HG03432 (cell line): ENCODE results near the gene RPIA.
"Not testable (repeated sequence)": the region's sequence is repeated elsewhere in the genome, so short reads cannot be mapped to it uniquely, and the experiment has no call there.

ENCODE experiments used
- ATAC-seq: cut with Tn5 transposase; IDR thresholded peaks from one replicate; pipeline ENCODE4 v1.9.1; 2021; ENCODE audit warnings: mild to moderate bottlenecking, moderate library complexity; ENCODE audit not compliant: unreplicated experiment

The RPIA gene

DNA sequence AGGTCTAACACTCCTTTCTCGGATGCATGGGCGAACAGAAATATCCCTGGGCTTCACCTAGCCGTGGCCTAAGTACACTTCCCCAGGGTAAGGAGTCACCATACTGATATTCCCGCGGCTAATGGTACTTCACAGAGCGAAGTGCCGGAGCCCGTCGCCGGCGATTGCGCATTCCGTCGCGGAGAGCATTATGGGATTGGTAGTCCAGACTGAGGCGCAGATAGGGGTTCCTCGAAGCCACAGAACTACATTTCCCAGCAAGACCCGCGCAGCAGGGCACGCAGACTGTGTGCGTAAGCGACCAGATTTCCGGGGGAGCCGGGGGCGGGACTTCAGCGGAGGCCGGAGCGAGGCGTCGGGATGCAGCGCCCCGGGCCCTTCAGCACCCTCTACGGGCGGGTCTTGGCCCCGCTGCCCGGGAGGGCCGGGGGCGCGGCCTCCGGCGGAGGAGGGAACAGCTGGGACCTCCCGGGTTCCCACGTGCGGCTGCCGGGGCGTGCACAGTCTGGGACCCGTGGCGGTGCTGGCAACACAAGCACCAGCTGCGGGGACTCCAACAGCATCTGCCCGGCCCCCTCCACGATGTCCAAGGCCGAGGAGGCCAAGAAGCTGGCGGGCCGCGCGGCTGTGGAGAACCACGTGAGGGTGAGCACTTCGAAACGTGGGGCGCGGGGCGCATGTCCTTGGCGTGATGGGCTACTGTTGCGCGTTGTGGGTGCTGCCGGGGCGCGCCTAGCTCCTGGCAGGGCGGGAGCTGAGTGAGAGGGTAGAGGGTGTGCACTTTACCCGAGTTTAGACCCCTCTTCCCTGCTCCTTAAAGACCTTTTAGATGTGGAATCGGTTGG lies at the start of gene RPIA:
Gene RPIA (plus strand): TSS at position 335 of the 845 bp plus-strand sequence. CDS start 26 bp downstream, at position 361.
- ATAC-seq = peak; percentile 98

DNA sequence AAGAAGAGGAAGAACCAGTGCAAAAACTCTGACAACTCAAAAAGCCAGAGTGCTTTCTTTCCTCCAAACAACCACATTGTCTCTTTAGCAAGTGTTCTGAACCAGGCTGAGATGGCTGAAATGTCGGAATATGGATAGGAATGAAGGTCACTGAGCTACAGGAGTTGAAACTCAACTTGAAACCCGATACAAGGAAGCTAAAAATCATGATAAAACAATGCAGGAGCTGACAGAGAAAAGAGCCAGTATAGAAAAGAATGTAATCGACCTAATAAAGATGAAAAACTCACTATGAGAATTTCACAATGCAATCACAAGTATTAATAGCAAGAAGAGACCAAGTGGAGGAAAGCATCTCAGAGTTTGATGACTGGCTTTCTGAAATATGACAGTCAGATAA lies 49.2 kb upstream of the RPIA start:
- no peak for ATAC-seq

DNA sequence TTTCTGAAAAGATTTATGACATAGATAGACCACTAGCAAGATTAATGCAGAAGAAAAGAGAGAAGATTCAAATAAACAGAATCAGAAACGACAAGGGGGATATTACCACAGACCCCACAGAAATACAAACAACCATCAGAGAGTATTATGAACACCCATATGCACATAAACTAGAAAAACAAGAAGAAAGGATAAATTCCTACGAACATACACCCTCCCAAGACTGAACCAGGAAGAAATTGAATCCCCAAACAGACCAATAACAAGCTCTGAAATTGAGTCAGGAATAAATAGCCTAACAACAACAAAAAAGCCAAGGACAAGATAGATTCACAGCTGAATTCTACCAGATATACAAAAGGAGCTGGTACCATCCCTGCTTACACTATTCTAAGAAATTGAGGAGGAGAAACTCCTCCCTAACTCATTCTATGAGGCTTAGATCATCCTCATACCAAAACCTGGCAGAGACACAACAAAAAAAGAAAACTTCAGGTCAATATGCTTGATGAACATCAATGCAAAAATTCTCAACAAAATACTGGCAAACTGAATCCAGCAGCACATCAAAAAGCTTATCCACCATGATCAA lies 46.1 kb upstream of the RPIA start:
- ATAC-seq = not testable (repeated sequence)

DNA sequence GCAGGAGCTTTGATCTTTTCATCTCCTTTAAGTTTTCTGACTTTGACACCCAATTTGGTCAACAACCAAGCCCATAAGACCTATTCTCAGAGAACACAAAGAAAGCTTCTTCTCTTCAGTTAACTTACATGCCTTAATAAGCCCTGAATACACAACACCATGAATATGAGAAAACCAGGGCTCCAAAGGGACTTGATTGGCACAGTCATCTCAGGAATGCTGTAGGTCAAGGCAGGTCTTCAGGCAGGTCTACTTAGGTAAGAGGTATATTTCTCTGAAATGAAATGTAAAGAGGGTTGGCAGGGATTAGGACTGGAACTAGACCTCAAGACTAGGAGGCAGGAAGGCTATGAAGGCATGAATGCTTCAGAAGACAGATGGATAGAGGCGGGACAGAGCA lies 39.8 kb upstream of the RPIA start:
- ATAC-seq = no peak

DNA sequence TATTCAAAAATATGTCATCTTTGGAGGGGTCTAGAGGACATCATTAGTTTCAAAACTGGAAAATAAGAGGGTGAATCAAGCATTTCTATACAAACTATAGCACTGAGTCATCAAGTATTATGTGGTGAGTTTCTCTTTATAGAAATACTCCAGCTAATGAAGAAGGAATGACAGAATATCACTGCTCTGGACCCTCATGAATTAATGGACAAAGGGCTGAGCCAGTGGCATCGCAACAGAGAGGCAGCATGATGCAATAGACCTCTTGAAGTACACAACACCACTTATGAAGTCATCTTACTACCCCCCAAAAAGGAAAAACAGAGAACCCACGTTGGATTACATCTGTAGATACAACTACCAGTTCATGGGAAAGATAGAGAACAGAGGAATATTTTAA lies 36.8 kb upstream of the RPIA start:
- ATAC-seq = no peak

DNA sequence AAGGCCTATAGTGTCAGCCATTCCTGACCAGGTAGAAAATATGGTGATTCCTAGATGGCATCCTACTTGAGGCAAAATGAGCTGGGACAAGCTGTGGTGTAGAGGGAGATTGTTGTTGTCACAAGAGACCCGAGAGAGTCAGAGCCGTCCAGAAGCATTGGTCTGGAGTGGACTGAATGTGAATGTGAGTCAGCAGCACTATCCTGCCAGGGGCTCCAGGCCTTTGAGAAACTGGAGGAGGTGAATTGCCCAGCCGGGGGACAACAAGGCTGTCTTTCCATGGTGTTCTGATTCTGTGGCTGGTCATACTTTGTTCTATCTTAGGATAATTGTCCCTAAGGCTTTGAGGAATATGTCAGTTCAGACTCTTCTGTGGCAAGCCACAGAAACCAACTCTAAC lies 34.8 kb upstream of the RPIA start:
- ATAC-seq = no peak

DNA sequence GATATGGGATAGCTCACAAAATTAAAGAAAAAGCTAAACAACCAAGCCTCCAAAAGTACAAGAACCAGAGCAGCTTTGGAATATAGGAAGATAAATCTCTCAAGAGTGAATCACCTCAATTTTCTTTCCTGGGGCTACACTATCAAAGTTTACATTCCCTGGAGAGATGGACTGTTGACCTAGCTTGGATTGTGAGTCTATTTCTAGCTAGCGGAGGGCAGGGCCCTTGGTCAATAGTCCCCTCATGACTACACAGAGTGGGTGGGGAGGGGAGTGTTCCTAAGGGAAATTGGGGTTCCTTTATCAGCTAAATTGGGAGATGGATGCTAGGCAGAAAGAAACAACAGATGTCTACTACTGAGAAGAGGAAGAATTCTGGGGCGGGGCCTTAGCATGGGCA lies 34.3 kb upstream of the RPIA start:
- no peak for ATAC-seq

DNA sequence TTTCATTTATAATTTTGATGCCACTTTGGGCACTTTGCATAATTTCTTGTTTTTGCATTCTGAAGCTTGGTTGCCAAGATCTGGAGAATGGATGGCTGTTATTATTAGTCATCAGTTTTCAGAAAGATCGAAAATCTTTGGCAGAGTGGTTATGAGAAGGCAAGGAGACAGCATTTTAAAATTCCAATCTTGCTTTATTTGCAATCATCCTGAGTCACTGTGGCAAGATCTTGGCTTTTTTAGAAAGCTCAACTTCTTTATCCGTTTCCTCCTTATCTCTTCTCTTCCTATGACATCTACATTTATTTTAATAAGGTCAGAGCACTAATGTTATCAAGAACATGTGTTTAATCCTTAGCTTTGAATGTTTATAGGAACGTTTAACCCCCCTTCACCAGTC lies 33.1 kb upstream of the RPIA start:
- ATAC-seq = no peak

DNA sequence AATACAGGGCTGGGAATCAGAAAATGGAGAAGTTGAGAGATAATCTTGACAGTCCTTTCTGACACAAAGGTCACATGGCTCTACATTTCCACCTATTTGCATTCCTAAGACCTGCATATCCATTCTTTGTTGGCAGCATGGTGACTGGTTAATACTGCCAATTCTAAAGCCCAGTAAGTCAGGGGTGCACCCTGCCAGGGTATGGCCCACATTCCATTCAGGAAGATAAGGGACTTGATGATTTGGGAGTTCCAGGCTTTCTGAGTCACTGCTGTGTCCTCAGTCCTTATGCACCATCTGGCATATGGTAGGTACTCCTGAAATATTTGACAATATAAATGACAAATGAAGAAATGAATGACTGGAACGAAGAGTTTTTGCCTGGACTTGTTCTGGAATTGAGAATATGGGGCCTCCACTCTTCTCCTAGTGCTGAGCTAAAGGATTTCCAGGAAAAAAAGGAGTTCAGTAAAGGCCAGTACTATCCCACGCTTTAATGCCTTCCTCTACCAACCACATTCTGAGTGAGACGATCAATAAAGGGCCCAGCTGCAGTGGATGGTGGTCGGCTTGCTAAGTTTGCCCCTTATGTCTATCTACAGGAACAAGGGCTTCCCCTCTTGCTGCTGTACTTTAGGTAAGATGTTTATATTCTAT lies 32.5 kb upstream of the RPIA start:
- ATAC-seq = no peak

DNA sequence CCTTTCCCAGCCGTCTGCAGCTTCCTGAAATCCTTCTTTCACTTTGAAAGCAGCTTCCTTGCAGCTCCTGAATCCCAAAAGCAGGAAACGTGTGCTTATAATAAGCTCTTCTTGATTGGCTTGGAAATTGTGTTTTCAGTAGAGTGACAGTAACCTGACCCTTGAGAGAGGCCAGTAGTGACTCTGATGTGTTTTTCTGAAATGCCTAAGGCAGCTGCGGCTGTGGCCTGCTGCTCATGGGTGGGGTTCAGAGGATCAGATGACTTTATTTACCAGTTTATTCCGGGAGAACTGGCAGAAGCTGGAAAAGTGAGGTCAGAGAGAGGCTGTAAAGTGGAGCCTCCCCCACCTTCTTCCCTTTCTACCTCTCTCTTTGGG lies 31.9 kb upstream of the RPIA start:
- no peak for ATAC-seq

DNA sequence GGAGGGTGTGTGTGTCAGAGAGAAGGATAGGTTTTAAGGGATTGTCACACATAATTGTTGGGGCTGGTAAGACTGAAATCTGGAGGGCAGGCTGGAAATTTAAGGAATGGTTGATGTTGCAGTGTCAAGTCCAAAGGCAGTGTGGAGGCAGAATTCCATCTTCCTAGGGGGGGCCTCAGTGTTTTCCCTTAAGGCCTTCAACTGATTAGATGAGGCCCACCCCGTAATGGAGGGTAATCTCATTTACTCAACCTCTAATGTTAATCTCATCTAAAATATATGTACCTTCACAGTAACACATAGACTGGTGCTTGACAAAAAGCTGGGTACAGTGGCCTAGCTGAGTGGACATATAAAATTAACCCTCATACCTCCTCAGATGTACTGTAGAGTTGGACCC lies 30.9 kb upstream of the RPIA start:
- no peak for ATAC-seq

DNA sequence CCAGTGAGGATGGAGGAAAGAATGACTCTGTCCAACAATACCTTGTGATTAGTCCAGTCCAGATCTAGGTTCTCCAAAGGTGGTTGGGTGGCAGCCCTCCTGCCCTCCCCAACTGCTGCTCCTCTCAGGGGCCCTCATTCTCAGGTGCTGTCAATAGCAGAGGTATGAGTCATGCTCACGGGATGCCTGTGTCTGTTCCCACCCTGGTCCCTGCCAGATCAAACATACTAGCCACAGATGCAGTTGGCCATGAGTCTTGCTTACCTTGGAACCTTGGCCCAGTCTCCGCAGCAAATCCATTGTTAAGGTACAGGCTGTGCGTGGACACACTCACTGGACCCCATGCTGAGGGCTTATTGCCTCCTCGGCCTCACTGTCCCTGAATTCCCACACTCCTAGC lies 24.9 kb upstream of the RPIA start:
- no peak for ATAC-seq

DNA sequence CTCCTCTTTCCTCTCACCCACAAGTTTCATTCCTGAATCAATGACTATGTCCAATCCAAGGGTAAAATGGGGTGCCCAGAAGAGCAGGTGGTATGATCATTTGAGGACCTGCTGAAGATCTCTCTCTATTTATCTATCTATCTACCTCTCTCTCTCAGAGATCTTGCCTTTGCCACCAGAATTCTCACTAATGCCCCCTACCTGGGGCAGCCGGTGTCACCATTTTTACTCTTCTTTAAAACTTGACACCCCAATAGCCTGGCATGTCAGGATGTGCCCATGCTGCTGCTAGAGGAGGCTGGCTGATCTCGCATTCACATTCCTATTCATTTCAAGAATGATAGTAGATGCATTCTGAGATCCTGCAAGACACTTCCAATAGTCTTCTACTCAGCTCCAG lies 24.3 kb upstream of the RPIA start:
- ATAC-seq = no peak

DNA sequence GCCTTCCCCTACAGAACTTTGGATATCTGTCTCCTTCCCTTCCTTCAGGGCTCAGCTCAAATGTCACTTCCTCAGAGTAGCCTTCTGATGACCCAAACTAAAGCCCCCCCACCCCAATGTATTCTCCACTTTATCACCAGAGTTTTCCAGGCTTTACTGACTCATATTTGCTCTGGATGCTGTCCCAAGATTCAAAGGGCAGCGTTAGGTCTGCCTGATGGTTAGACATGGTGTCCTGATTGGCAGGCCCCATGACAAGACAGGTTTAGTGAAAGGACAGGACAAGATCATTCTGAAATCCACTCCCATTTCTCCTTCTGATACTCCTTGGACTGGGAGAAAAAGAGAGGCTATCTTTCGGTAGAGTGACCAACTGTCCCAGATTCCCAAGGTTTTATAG lies 22.6 kb upstream of the RPIA start:
- ATAC-seq = no peak

DNA sequence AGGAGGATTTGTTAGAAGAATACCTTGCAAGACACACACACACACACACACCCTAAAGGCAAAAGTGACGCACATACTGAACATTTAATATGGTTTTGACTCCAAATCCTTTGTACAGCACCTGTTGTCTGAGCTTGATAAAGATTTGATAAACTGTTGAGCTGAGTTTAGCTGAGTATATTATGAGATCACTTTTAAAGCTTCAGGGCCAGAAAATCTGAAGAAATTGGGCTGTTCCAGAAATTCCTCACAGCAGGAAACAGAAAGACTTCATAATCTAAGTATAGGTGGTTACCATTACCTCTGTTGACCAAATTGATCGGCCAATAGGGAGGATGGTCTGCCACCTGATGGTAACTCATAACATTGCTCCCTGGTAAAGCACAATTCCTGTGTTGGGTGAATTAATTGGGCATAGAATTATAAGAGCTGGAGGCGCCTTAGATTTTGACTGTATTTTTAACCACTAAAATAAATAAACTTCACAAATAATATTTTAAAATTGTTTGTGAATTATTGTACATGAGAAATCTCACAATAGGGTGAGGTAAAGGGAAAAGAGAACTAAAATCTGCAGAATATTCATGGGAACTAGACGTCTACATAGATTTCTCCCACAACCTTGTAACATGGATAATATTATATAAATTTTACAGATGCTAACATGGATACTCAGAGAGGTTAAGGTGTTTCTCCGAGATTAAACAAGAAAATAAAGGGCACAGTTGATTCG lies 21.8 kb upstream of the RPIA start:
- peak; percentile 83 for ATAC-seq

DNA sequence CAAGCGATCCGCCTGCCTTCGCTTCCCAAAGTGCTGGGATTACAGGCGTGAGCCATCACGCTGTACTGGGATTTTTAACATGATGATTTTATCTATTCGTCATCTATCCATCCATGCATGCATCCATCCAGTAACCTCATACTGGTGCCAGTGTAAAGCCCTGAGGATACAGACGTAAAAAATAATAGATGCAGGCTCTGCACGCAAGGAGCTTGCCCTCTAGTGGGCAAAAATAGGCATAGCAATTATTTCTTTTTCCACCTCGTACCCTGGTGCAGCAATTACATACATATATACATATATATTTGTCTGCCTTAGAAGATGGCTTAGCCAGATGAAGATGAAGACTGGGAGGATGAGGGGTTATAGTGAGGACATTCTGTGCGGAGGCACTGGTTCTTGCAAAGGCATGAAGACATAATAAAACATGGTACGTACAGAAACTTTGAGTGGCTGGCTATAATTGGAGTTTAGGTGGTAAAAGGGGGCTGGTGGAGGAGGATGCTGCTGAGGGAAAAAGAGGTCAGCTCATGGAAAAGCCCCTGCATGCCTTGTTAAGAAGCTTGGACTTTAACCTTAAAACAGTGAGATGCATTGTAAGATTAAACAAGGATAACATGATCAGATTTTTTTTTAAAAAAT lies 19.6 kb upstream of the RPIA start:
- no peak for ATAC-seq

DNA sequence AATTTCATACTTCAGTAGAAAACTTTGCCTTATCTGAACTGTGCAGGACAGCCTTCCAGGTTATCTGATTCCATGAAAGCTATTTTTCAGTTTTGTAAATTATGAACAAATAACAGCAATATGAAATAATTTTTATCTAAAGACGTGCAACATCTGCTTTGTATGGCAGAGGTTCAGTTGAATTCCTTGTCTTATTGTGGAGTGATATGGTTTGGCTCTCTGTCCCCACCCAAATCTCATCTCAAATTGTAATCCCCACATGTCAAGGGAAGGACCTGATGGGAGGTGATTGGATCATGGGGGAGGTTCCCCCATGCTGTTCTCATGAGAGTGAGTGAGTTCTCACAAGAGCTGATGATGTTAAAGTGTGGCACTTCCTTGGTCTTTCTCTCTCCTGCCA lies 18.1 kb upstream of the RPIA start:
- ATAC-seq = no peak

DNA sequence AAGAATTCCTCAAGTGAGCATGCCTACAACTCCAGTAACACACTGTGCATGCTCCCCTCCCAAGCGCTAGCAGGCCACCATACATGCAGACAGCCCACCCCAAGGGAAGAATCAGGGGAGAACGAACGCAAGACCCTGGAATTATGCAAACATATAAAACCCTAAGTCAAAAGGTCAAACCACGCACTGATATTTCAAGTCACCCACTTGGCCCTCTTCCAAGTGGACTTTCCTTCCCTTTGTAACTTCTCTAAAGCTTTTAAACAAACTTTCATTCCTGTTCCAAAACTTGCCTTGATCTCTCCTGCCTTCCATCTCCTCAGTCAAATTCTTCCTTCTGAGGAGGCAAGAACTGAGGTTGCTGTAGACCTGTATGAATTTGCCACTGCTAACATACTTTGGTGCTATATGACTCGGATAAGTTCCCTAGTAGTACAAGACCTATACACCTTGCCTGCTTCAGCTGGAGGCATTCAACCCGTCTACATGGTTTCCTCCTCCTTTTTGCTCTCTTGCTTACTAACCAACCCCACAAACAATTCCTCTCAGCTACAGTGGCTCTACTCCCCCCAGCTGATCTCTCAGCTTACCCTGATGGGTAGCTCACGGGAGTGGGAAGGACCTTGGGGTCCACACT lies 11.1 kb upstream of the RPIA start:
- no peak for ATAC-seq

DNA sequence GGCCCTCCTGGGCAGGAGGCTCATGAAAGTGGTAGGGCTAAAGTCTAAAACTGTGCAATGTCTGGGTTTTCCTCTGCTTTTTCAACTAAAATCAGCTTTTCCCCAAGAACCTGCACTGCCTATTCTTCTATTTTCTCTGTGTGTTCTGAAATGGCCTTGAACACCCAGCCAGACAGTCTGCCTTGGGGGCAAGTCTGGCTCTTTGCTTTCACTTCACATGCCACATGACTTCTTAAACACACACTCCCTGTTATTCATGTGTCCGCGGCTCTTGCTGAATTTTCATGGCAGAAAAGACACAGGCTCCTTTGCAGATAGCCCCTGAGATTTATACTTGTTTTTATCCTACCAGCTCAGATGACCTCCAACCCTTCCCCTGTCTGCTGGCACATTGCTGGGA lies 10.6 kb upstream of the RPIA start:
- no peak for ATAC-seq

DNA sequence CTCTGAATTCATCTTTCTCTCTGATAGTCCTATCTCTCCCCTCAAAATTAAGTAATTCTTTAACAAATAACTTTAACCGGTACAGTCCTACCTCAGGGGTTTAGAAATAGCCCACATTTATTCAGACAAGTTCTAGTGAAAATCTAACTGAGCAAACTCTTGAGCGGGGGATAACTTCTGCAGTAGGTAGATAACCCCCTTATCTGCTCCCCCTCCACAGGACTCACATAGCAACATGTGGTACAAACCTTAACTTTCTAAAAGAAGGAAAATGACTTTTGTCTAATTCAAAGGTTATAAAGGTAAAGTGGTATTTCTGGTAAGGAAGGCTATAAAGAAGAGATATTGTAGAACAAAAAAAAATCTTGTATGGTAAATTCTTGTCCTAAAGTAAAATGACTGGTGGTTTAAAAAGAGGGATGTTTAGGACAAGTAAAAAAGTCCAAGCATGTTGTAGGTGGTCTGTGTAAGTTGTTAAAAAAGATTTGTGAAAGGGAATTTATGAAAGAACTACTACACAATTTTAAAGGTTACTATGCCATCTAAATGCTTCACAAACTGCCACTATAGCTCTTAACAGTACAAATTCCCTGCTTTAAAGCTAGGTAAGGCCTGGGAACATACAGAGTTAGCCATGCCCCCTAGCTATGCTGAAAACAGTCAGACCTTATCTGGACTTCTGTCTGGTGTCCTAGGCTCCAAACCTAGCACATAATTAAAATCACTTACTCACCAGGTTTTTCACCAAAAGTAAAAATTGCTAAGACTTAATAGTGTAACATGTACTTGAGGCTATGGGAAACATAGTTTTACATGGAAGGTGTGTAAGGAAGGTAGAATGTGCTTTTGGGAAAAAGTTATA lies 8.1 kb upstream of the RPIA start:
- no peak for ATAC-seq
